ENCODE measurements around the gene WWOX. TPM values are rescaled to one million over a fixed set of nuclear protein-coding genes. Genes with fewer than 3 reads are reported as not detected.

Gene WWOX
- total RNA-seq, 1 donor from 2014 or later = 34.9 TPM

DNA sequence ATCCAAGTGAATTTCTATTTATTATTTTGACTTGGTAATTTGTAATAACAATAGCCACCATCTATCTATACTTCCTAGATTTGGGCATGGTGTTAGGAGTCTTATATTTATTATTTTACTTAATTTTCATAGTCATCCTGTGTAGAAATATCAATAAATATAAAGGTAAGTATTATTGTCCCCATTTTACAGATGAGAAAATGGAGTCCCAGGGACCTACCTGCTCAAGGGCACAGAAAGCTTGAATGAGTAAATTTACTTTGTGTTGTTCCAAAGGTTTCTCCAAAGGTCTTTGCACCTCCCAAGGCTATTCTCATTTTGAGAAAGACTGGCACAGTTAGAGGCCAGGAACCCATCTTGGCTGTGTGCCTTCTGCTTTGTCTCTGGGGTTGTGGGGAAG is 738.3 kb downstream of the WWOX start:
- no peak for DNase-seq (ENCODE audit: low read depth)
- H3K4me3 ChIP-seq (ENCODE audit: low read depth, low read length) = no peak overlapping the region
- TF ChIP-seq, protein P1, sequence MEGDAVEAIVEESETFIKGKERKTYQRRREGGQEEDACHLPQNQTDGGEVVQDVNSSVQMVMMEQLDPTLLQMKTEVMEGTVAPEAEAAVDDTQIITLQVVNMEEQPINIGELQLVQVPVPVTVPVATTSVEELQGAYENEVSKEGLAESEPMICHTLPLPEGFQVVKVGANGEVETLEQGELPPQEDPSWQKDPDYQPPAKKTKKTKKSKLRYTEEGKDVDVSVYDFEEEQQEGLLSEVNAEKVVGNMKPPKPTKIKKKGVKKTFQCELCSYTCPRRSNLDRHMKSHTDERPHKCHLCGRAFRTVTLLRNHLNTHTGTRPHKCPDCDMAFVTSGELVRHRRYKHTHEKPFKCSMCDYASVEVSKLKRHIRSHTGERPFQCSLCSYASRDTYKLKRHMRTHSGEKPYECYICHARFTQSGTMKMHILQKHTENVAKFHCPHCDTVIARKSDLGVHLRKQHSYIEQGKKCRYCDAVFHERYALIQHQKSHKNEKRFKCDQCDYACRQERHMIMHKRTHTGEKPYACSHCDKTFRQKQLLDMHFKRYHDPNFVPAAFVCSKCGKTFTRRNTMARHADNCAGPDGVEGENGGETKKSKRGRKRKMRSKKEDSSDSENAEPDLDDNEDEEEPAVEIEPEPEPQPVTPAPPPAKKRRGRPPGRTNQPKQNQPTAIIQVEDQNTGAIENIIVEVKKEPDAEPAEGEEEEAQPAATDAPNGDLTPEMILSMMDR (IDR thresholded peaks at IDR 0.05; ENCODE audit: insufficient read depth, low read length, poor library complexity, severe bottlenecking) = no peak
- no peaks in the 10 kb centered on the region for H3K36me3 ChIP-seq (ENCODE audit: control insufficient read depth, insufficient read depth, low read length)
- no peaks in the 10 kb centered on the region for H3K27me3 ChIP-seq (ENCODE audit: control insufficient read depth, insufficient read depth, low read length)

DNA sequence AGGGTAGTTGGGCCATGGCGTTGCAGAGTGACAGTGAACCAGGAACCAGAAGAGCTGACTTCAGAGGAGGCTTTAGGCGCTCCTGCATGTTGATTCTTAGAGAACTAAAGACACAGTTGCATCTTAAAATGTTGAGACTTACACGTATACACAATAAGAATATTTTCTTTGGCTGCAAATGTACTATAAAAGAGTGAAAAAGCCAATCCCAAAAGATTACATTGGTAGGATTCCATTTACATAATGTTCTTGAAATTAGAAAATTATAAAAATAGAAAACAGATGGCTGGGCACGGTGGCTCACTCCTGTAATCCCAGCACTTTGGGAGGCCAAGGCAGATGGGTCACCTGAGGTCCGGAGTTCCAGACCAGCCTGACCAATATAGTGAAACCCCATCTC is 738.8 kb downstream of the WWOX start:
- Histone ChIP-seq H3K4me3 (ENCODE audit: low read depth, low read length) (no peak overlapping the region), H3K36me3 (ENCODE audit: control insufficient read depth, insufficient read depth, low read length) (no peaks in the 10 kb centered on the region), H3K27me3 (ENCODE audit: control insufficient read depth, insufficient read depth, low read length) (no peaks in the 10 kb centered on the region)
- TF ChIP-seq, protein P1 (IDR thresholded peaks at IDR 0.05; ENCODE audit: insufficient read depth, low read length, poor library complexity, severe bottlenecking) = no peak
- DNase-seq (ENCODE audit: low read depth) = no peak

DNA sequence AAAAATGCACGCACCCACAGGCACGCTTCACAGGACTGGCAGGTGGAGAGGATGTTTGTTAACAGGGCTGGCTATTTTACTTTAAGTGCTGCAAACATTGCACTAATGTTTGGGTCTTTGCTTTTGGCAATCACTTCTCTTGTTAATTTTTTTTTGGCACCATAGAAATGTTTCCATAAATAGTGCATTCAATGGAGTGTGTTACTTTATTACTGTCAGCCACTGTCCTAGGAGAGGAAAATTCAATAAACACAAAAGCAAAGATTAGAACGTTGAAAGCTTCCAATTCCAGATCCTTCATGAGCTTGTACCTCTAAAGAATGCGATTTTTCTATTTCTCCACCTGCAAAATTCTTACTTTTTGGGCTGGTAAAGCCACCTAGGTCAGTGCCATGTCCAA is 743.5 kb downstream of the WWOX start:
- no peaks in the 10 kb centered on the region for H3K36me3 ChIP-seq (ENCODE audit: control insufficient read depth, insufficient read depth, low read length)
- no peak for DNase-seq (ENCODE audit: low read depth)
- H3K4me3 ChIP-seq (ENCODE audit: low read depth, low read length) = no peak overlapping the region
- TF ChIP-seq, protein P1 (IDR thresholded peaks at IDR 0.05; ENCODE audit: insufficient read depth, low read length, poor library complexity, severe bottlenecking) = no peak
- H3K27me3 ChIP-seq (ENCODE audit: control insufficient read depth, insufficient read depth, low read length) = no peaks in the 10 kb centered on the region

DNA sequence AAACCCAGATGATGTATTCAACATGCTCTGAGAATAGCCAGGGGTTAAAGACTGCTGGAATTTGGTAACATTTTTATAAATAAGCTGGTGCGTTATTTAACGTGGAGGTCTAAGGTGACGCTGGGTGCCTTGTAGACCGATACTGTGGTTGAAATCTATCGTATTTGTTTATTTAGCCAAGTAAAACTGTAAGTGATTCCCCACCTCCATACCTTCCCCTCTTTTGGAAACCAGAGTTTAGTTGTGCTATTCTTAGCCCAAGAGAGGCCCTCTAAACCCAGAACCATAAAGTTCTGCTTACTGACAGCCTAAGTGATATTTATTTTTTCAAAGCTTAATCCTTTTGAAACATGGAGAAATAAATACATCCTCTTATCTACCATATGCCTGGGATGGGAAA is 744.5 kb downstream of the WWOX start:
- TF ChIP-seq, protein P1 (IDR thresholded peaks at IDR 0.05; ENCODE audit: insufficient read depth, low read length, poor library complexity, severe bottlenecking) = no peak
- no peak overlapping the region for H3K4me3 ChIP-seq (ENCODE audit: low read depth, low read length)
- no peaks in the 10 kb centered on the region for H3K36me3 ChIP-seq (ENCODE audit: control insufficient read depth, insufficient read depth, low read length)
- no peaks in the 10 kb centered on the region for H3K27me3 ChIP-seq (ENCODE audit: control insufficient read depth, insufficient read depth, low read length)
- DNase-seq (ENCODE audit: low read depth) = no peak

DNA sequence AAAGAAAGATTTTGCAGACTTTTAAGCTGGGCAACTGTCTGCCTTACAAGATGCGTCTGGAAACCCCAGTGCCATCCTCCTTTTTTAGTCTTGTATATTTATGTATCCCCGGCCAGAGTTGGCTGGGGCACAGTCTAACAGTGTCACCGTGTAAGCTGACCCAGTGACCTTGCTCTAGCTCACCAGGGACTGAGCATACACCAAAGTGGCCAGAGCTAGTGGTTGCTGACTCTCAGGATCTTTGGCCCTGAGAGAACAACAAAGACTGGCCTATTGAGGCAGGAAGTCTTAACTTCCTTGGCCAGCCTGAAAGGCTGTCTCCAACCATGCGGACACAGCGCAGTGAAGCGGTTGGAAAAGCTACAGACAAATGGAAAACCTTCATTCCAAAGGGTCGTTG is 745.2 kb downstream of the WWOX start:
- Histone ChIP-seq H3K4me3 (ENCODE audit: low read depth, low read length) (no peak overlapping the region), H3K27me3 (ENCODE audit: control insufficient read depth, insufficient read depth, low read length) (no peaks in the 10 kb centered on the region), H3K36me3 (ENCODE audit: control insufficient read depth, insufficient read depth, low read length) (no peaks in the 10 kb centered on the region)
- DNase-seq (ENCODE audit: low read depth) = no peak
- TF ChIP-seq, protein P1 (IDR thresholded peaks at IDR 0.05; ENCODE audit: insufficient read depth, low read length, poor library complexity, severe bottlenecking) = no peak

DNA sequence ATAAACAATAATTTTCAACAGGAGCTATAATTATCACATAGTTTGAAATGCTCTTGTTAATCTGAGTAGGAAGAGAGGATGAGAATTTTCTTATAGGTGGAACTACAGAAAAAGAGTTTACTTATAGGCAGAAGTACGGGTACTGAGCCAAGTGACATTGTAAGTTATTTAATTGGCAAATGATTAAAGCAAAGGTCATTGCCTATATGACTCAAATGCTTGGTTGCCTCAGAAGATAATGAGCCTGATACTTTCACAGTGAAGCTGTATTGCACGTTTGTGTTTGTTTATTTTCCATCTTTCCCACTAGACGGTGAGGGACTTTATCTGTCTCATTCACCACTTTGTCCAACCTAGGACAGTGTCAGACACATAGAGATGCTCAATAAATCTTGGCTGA is 751.8 kb downstream of the WWOX start:
- DNase-seq (ENCODE audit: low read depth) = no peak
- TF ChIP-seq, protein P1 (IDR thresholded peaks at IDR 0.05; ENCODE audit: insufficient read depth, low read length, poor library complexity, severe bottlenecking) = no peak
- Histone ChIP-seq H3K4me3 (ENCODE audit: low read depth, low read length) (no peak overlapping the region), H3K36me3 (ENCODE audit: control insufficient read depth, insufficient read depth, low read length) (no peaks in the 10 kb centered on the region), H3K27me3 (ENCODE audit: control insufficient read depth, insufficient read depth, low read length) (no peaks in the 10 kb centered on the region)

All from kidney epithelial cell (primary cell).